HPDE6-E6E7 (cell line): ENCODE data around the gene NCR2.

Source experiments
- DNase-seq: peaks from one replicate; pipeline ENCODE4 v3.0.0; 2011; ENCODE audit warnings: missing footprints; ENCODE audit errors: extremely low spot score

The NCR2 gene

GRCh38 chr6:41359617-41360313, 24.4 kb downstream of the NCR2 start:
- DNase-seq, result no peak

- DNase-seq, result no peak
Measured at GRCh38 chr6:41360314-41360685, 24.9 kb downstream of the NCR2 start.

- no peak for DNase-seq
Measured at GRCh38 chr6:41366150-41366549, 30.7 kb downstream of the NCR2 start.

GRCh38 chr6:41367061-41367460, 31.7 kb downstream of the NCR2 start:
- no peak for DNase-seq

GRCh38 chr6:41367700-41368099, 32.3 kb downstream of the NCR2 start:
- DNase-seq, result peak; percentile 62

- DNase-seq, result no peak
Measured at GRCh38 chr6:41370488-41371111, 35.2 kb downstream of the NCR2 start.

GRCh38 chr6:41371461-41371991, 36.1 kb downstream of the NCR2 start:
- DNase-seq, result no peak

GRCh38 chr6:41371992-41372831, 36.8 kb downstream of the NCR2 start:
- DNase-seq, result no peak

GRCh38 chr6:41372832-41373626, 37.6 kb downstream of the NCR2 start:
- no peak for DNase-seq

GRCh38 chr6:41373627-41373918, 38.2 kb downstream of the NCR2 start:
- DNase-seq, result no peak

- no peak for DNase-seq
Measured at GRCh38 chr6:41373919-41374617, 38.7 kb downstream of the NCR2 start.

- no peak for DNase-seq
Measured at GRCh38 chr6:41374618-41375590, 39.5 kb downstream of the NCR2 start.

- no peak for DNase-seq
Measured at GRCh38 chr6:41375598-41376151, 40.3 kb downstream of the NCR2 start.

- DNase-seq, result no peak
Measured at GRCh38 chr6:41376176-41376575, 40.8 kb downstream of the NCR2 start.

GRCh38 chr6:41377071-41377470, 41.7 kb downstream of the NCR2 start:
- no peak for DNase-seq

- DNase-seq, result no peak
Measured at GRCh38 chr6:41379306-41379705, 43.9 kb downstream of the NCR2 start.

- no peak for DNase-seq
Measured at GRCh38 chr6:41386594-41386993, 51.2 kb downstream of the NCR2 start.

- DNase-seq, result no peak
Measured at GRCh38 chr6:41392246-41392645, 56.8 kb downstream of the NCR2 start.

- DNase-seq, result no peak
Measured at GRCh38 chr6:41396335-41396734, 60.9 kb downstream of the NCR2 start.

GRCh38 chr6:41399424-41399823, 64.0 kb downstream of the NCR2 start:
- no peak for DNase-seq
